ENCODE data around the gene RAB11FIP4.

GRCh38 chr17:31414550-31414918 lies 23.1 kb downstream of the RAB11FIP4 start:
- no peak for TF ChIP-seq EZH2 (IDR thresholded peaks at IDR 0.05; ENCODE audit: insufficient read depth, poor library complexity, severe bottlenecking)
- no peak for TF ChIP-seq EZH2phosphoT487 (IDR thresholded peaks at IDR 0.05; ENCODE audit: insufficient read depth, low read depth)
